ENCODE data around the gene GNB2. TPM values are rescaled to one million over a fixed set of nuclear protein-coding genes. Genes with fewer than 3 reads are reported as not detected.

GNB2 gene
- total and polyA plus RNA-seq, 12 donors: 54.1 to 365 (median 213) TPM

DNA sequence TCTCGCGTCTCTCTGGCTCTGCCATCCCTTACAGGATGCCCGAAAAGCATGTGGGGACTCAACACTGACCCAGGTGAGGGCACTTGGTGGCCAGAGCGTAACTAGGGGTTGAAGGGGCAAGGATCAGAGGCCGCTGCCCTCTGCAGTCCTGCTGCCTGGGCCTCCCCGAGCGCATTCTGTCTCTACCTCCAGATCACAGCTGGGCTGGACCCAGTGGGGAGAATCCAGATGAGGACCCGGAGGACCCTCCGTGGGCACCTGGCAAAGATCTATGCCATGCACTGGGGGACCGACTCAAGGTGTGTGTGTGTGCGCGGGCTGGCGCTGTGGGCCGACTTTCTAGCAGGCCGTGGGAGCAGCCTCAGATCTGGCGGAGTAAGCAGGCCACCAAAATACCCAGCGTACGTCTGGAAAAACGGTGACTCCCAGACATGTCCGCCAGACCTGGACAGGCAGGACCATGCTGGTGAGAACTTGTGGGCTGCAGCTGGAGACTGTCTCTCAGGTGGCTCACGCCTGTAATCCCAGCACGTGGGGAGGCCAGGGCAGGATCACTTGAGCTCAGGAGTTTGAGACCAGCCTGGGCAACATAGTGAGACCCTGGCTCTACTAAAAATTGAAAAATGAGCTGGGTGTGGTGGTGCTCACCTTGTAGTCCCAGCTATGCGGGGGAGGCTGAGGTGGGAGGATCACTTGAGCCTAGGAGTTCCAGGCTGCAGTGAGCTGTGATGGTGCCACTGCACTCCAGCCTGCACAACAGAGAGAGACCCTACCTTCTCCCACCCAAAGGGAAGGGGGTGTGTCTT, 3.2 kb downstream of the GNB2 start:
- WGBS, 4 donors: 72 to 78% (median 75%) methylated on average over 18 to 23 of the region's 23 CpGs
- peak in 5 of 7 donors; percentile 11 to 65 (median 35) for DNase-seq
- intact Hi-C loops (cut with DNase I): loop anchor here in 1 of 2 donors (5.0 kb wide), 1 partner anchor 94 kb away; no protein-coding TSS in a partner anchor

DNA sequence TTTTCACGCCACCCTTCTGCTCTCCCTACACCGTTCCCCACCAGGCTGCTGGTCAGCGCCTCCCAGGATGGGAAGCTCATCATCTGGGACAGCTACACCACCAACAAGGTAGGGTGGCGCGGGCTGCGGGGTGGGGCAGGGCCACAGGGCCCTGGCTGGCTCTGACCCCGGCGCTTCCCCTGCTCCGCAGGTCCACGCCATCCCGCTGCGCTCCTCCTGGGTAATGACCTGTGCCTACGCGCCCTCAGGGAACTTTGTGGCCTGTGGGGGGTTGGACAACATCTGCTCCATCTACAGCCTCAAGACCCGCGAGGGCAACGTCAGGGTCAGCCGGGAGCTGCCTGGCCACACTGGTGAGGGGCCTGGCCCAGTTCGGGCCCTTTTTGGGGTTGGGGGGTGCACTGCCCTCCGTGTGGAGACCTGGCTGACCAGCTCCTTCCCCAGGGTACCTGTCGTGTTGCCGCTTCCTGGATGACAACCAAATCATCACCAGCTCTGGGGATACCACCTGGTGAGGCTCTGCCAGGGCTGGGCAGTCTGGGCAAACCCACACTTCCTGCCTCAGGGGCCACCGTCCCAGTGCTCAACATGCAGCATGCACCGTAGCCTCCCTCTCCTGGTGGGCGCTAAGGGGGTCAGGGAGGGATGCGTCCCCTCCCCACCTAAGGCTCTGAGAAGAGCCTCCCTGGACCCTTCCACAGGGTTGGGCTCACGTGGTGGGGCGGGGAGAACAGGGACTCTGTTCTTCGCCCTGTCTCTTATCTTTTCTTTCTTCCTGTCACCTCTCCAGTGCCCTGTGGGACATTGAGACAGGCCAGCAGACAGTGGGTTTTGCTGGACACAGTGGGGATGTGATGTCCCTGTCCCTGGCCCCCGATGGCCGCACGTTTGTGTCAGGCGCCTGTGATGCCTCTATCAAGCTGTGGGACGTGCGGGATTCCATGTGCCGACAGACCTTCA, 4.0 kb downstream of the GNB2 start:
- Histone ChIP-seq H3K9me3 (replicated peaks in 1 of 3) (no peaks in the 10 kb centered on the region), H3K4me1 (replicated peaks in 1 of 2) (peaks cover 10 to 35% of the 10 kb centered on the region in 2 donors), H3K36me3 (replicated peaks in 1 of 2) (peaks cover 0 to 53% of the 10 kb centered on the region in 2 donors), H3K27me3 (no peaks in the 10 kb centered on the region), H3K4me3 (no peak overlapping the region), H3K27ac (peak overlapping the region in 1 of 5 donors; percentile 20)
- TF ChIP-seq CTCF (IDR thresholded peaks at IDR 0.05): no peak
- TF ChIP-seq POLR2A (IDR thresholded peaks at IDR 0.05): no peak
- intact Hi-C loops (cut with DNase I): loop anchor here in 1 of 2 donors (5.0 kb wide), 1 partner anchor 95 kb away; no protein-coding TSS in a partner anchor
- 87 to 89% (median 87%) methylated on average over 25 to 36 of the region's 36 CpGs for WGBS, 4 donors
- peak in 5 of 7 donors; percentile 25 to 58 (median 30) for DNase-seq

More for the DNA sequence above, 3.2 kb downstream of the GNB2 start:
- Histone ChIP-seq H3K9me3 (replicated peaks in 1 of 3) (no peaks in the 10 kb centered on the region), H3K4me3 (peak overlapping the region in 1 of 4 donors; percentile 83), H3K27ac (peak overlapping the region; percentile 48 to 99 (median 96)), H3K4me1 (replicated peaks in 1 of 2) (peaks cover 10 to 31% of the 10 kb centered on the region in 2 donors), H3K36me3 (replicated peaks in 1 of 2) (peaks cover 0 to 45% of the 10 kb centered on the region in 2 donors), H3K27me3 (no peaks in the 10 kb centered on the region)
- TF ChIP-seq CTCF (IDR thresholded peaks at IDR 0.05) (no peak), POLR2A (IDR thresholded peaks at IDR 0.05) (no peak)

DNA sequence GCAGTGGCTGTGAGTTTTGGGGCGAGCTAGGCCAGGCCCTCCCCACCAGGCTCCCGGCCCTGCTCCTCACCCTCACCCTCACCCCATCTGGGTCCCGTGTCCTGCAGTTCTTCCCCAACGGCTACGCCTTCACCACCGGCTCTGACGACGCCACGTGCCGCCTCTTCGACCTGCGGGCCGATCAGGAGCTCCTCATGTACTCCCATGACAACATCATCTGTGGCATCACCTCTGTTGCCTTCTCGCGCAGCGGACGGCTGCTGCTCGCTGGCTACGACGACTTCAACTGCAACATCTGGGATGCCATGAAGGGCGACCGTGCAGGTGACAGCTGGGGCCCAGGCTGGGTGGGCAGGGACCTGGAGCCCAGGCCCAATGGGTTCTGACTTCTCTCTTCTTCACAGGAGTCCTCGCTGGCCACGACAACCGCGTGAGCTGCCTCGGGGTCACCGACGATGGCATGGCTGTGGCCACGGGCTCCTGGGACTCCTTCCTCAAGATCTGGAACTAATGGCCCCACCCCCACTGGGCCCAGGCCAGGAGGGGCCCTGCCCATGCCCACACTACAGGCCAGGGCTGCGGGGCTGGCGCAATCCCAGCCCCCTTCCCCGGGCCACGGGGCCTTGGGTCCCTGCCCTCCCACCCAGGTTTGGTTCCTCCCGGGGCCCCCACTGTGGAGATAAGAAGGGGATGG, 4.9 kb downstream of the GNB2 start:
- Histone ChIP-seq H3K36me3 (replicated peaks in 1 of 2) (peaks cover 0 to 61% of the 10 kb centered on the region in 2 donors), H3K9me3 (replicated peaks in 1 of 3) (no peaks in the 10 kb centered on the region), H3K27ac (peak overlapping the region in 2 of 5 donors; percentile 38 to 74), H3K4me1 (replicated peaks in 1 of 2) (peaks cover 10 to 35% of the 10 kb centered on the region in 2 donors), H3K27me3 (no peaks in the 10 kb centered on the region), H3K4me3 (no peak overlapping the region)
- no peak for TF ChIP-seq POLR2A (IDR thresholded peaks at IDR 0.05)
- TF ChIP-seq CTCF (IDR thresholded peaks at IDR 0.05): no peak
- DNase-seq: peak in 5 of 7 donors; percentile 23 to 64 (median 40)
- intact Hi-C loops (cut with DNase I): loop anchor here in 1 of 2 donors (5.0 kb wide), 1 partner anchor 96 kb away; no protein-coding TSS in a partner anchor
- 71 to 92% (median 80%) methylated on average over 22 to 35 of the region's 35 CpGs for WGBS, 4 donors
